GM12801 (cell line): ENCODE data around the gene CAMKMT.

Experiments
- TF ChIP-seq, protein P1 (sequence below): IDR thresholded peaks from one replicate; pipeline ENCODE4 v1.5.1; 2011; ENCODE audit warnings: control low read depth; ENCODE audit not compliant: insufficient read length; ENCODE audit errors: extremely low read depth

Gene CAMKMT

DNA sequence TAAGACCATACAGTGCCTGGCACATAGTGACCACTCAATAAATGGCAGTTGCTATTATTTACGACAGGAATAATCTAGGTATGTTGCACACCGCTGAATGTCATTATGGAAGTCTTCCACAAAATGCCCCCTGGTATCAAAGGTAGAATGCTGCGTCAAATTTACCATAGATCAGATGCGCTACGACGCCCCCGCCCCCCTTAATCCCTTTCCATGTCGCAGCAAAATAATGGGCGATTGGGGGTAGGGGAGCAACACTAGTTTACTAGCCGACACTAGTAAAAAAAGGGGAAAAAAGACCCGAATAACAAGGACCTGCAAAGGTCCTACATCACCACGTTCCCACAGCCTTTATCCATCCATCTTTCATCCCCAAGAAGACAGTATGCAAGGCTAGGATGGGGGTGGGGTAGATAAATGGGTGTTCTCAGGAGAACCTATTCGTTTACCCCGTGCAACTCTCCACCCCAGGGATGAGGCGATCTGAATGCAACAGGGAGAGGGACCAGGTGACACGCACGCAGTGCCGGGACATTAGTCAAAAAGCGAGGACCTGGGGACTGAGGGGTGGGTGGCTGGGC lies 908 bp upstream of the CAMKMT start:
- TF ChIP-seq, protein P1, sequence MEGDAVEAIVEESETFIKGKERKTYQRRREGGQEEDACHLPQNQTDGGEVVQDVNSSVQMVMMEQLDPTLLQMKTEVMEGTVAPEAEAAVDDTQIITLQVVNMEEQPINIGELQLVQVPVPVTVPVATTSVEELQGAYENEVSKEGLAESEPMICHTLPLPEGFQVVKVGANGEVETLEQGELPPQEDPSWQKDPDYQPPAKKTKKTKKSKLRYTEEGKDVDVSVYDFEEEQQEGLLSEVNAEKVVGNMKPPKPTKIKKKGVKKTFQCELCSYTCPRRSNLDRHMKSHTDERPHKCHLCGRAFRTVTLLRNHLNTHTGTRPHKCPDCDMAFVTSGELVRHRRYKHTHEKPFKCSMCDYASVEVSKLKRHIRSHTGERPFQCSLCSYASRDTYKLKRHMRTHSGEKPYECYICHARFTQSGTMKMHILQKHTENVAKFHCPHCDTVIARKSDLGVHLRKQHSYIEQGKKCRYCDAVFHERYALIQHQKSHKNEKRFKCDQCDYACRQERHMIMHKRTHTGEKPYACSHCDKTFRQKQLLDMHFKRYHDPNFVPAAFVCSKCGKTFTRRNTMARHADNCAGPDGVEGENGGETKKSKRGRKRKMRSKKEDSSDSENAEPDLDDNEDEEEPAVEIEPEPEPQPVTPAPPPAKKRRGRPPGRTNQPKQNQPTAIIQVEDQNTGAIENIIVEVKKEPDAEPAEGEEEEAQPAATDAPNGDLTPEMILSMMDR, result no peak

DNA sequence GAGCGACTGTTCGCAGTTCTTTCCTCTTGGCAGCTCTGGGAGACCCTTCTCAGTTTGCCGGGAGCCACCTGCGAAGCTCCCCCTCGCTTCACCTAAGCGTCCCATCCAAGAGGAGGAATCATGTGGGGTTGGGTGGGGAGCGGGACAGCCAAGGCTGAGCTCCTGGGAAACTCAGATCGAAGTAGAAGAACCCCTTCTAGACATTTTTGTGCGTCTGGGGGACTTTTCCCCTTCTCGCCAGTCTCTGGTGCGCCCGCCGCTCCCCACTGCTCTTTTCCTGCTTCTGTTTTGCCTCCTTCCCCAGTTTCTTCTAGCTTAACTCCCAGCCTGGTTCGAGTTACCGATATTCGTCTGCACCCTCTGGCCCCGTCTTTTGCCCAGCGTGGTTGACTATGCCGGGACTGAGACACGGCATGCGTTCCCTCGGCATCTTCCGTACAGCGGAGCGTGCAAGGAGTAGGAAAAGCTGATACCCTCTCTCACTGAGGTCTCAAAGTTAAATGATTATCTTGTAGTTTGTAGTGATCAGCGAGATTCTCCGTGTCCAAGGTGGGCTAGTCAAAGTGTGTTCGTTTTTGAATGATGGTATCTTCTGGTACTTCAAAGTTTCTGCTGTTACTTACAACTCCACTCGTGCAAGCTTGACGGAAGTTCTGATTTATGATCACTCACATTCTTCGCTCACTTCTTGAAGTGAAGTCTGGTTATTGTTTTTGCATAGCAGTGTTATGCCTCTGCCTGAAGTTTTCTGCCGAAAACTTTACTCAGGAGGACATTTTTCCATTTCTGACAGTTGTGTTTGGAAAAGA lies 664 bp downstream of the CAMKMT start:
- TF ChIP-seq, protein P1, result no peak

DNA sequence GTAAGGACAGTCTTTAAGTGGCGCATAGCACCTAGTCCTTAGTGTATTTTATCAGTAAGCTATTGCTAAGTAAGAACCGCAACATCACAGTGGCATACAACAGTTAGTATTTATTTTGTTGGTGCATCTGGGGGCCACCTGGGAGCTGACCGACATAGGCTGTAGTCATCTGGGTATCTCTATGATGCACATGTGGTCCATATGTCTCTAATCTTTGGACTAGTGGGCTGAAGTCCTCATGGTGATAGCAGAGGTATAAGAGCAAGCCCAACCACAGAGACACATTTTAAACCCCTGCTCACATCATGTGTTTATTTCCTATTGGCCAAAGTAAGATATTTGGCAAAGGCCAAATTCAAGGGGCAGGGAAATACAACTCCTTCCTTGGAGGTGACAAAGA lies 2.9 kb downstream of the CAMKMT start:
- TF ChIP-seq, protein P1, result no peak

DNA sequence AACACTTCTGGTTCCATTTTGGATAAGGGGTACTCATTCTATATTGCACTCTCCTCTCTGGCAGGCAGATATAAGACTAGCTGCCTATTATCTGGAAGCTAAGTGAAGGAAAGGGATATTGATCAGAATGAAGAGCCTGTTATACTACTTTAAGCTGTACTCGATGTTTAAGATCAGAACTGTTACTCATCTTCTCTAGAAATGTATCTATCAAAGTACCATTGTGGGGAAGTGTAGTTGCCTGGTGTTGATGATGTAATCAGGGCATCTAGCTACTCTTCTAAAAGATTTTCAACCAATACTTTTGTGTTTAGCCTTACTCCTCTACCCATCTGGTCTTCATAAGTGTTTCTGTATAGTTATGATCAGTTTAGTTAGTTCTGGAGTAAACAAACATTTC lies 5.8 kb downstream of the CAMKMT start:
- TF ChIP-seq, protein P1, result no peak

DNA sequence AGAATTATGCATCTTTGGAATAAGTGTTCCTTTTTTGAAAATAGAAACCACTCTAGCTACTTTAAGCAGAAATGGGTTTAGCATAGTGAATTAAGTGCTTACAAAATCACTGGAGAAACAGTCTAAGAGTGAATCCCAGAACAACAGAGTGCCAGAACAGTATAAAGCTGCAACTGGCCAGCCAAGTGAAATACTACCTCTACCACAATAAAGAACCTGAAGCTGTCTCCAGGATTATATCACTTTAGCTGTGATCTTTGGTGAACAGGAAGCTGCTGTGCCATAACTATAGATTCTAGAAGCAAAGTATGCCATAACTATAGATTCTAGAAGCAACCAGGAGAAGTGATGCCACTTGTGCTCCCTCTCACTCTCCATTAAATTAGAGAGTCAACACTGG lies 7.6 kb downstream of the CAMKMT start:
- TF ChIP-seq, protein P1, result no peak

DNA sequence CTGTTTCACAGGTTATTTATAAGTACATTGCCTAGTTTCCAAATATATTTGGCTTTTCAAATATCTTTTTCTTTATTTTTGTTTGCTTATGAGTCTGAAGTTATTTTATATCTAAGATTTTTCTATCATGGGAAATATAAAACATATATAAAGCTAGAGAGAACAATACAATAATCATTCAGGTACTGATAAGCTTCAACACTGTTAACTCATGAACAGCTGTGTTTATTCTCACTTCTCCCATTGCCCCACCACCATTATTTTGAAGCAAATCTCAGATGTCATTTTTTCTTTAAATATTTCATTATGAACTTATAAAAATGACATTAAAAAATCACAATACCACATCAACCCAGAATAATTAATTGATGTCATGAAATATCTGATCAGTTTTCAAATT lies 9.7 kb downstream of the CAMKMT start:
- TF ChIP-seq, protein P1, result no peak

DNA sequence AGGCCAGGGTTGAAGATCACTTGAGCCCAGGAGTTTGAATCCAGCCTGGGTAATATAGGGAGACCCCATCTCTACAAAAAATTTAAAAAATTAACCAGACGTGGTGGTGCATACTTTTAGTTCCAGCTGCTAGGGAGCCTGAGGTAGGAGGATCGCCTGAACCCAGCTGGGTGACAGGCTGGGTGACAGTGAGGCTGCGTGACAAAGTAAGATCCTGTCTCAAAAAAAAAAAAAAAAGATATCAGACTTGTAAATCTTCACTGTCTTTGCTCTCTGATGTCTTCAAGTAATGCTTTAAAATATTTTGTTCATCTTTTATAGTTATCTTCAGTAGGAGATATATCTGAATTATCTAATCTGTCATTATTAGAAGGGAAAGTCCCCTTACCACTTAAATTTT lies 10.5 kb downstream of the CAMKMT start:
- TF ChIP-seq, protein P1, result no peak
